Motor neuron (in vitro differentiated cells): ENCODE data around the gene PSMD3. TPM values are rescaled to one million over a fixed set of nuclear protein-coding genes. Genes with fewer than 3 reads are reported as not detected.

Source experiments
- ATAC-seq, 8 experiments: fragments of 200-7000 bp; cut with Tn5 transposase; replicated peaks in 6 of 8; 2 replicates each; pipeline ENCODE4 v1.8.0; 2021; ENCODE audit warnings: mild to moderate bottlenecking in 8 of 8, moderate library complexity in 8 of 8
- H3K27ac ChIP-seq, 2 donors: fragments of 250-450 bp; sonication (Bioruptor Pico); 2 replicates each; pipeline ENCODE4 v1.9.0; 2021; ENCODE audit warnings: antibody characterized with exemption in 2 of 2, mild to moderate bottlenecking in 2 of 2, moderate library complexity in 1 of 2
- H3K4me1 ChIP-seq, 2 donors: fragments of 250-450 bp; sonication (Bioruptor Pico); replicated peaks in 1 of 2; 2 replicates each; pipeline ENCODE4 v1.6.1; 2021; ENCODE audit warnings: antibody characterized with exemption in 2 of 2, mild to moderate bottlenecking in 2 of 2, moderate library complexity in 1 of 2
- H3K4me3 ChIP-seq, 5 donors: fragments of 250-450 bp; sonication (Bioruptor Pico); 2 replicates each; pipeline ENCODE4 v1.9.0; 2021; ENCODE audit warnings: antibody characterized with exemption in 5 of 5, mild to moderate bottlenecking in 5 of 5, moderate library complexity in 4 of 5
- WGBS, 10 experiments: fragments of 450-650 bp; shearing (Covaris generic); methylation state at CpG; one replicate each; pipeline ENCODE4 v1.0.0; 2022; 5-methylcytosine and 5-hydroxymethylcytosine counted together
- in situ Hi-C, 9 experiments: fragments of 400-800 bp; cut with MboI; loops; one replicate each; pipeline ENCODE4 v1.15.0; 2021; ENCODE audit warnings: low sequenced_read_pairs in 9 of 9, low pct_unique_long_range_greater_than_20kb in 2 of 9; ENCODE audit not compliant: unreplicated experiment in 9 of 9
- total RNA-seq, 8 experiments: library from RNA; unstranded; fragments of 300-600 nt; gene quantifications; 2 replicates each; pipeline versions ENCODE4 v1.2.3 to v1.2.4, GENCODE V29; 2022

The PSMD3 gene
- total RNA-seq, 8 experiments from 2014 or later = 71.7 to 130 (median 104) TPM

- no peak overlapping the region for H3K27ac ChIP-seq
- 80 to 100% (median 97%) methylated on average over 1 to 3 of the region's 9 CpGs; no CpG with 5 or more reads in 4 of the 10 experiments for WGBS, 10 experiments
- no peak overlapping the region for H3K4me3 ChIP-seq
- ATAC-seq = no peak
- H3K4me1 ChIP-seq = peaks cover 2 to 8% of the 10 kb centered on the region in 2 donors
- in situ Hi-C loops = loop anchor here in 3 of 9 experiments (25.0 kb wide), 1 partner anchor 265 kb away; the partner anchor contains the start of gene CDC6 (in 3 of the 3)
Measured at GRCh38 chr17:40022497-40022896, 41.9 kb downstream of the PSMD3 start.

GRCh38 chr17:40022961-40023541, 42.4 kb downstream of the PSMD3 start:
- in situ Hi-C loops = loop anchor here in 3 of 9 experiments (25.0 kb wide), 1 partner anchor 264 kb away; the partner anchor contains the start of gene CDC6 (in 3 of the 3)
- WGBS, 10 experiments = 92 to 100% (median 100%) methylated on average over 1 to 5 of the region's 19 CpGs; no CpG with 5 or more reads in 7 of the 10 experiments

GRCh38 chr17:40023590-40024292, 43.1 kb downstream of the PSMD3 start:
- Histone ChIP-seq H3K27ac (no peak overlapping the region), H3K4me1 (no peaks in the 10 kb centered on the region), H3K4me3 (no peak overlapping the region)
- WGBS, 10 experiments = 78 to 88% (median 82%) methylated on average over 3 to 7 of the region's 10 CpGs; no CpG with 5 or more reads in 7 of the 10 experiments
- peak in 2 of 8 experiments; percentile 9 to 75 for ATAC-seq
- in situ Hi-C loops = loop anchor here in 3 of 9 experiments (25.0 kb wide), 1 partner anchor 264 kb away; the partner anchor contains the start of gene CDC6 (in 3 of the 3)

More at GRCh38 chr17:40022961-40023541, 42.4 kb downstream of the PSMD3 start:
- Histone ChIP-seq H3K4me1 (peaks cover 2 to 6% of the 10 kb centered on the region in 2 donors), H3K4me3 (no peak overlapping the region), H3K27ac (no peak overlapping the region)
- no peak for ATAC-seq

GRCh38 chr17:40024901-40025300, 44.3 kb downstream of the PSMD3 start:
- in situ Hi-C loops = loop anchor here in 3 of 9 experiments (25.0 kb wide), 1 partner anchor 262 kb away; the partner anchor contains the start of gene CDC6 (in 3 of the 3)
- Histone ChIP-seq H3K4me1 (no peaks in the 10 kb centered on the region), H3K27ac (no peak overlapping the region), H3K4me3 (no peak overlapping the region)
- WGBS, 10 experiments = 64 to 94% (median 90%) methylated on average over 1 to 6 of the region's 8 CpGs; no CpG with 5 or more reads in 2 of the 10 experiments
- no peak for ATAC-seq

- no peaks in the 10 kb centered on the region for H3K4me1 ChIP-seq
- in situ Hi-C loops = no loop called here
- no peak for ATAC-seq
- H3K4me3 ChIP-seq = no peak overlapping the region
- WGBS, 10 experiments = 100% methylated on average over 1 to 2 of the region's 2 CpGs; no CpG with 5 or more reads in 5 of the 10 experiments
- no peak overlapping the region for H3K27ac ChIP-seq
Measured at GRCh38 chr17:40025559-40025958, 45.0 kb downstream of the PSMD3 start.

- Histone ChIP-seq H3K4me1 (no peaks in the 10 kb centered on the region), H3K4me3 (no peak overlapping the region), H3K27ac (no peak overlapping the region)
- 60 to 100% (median 88%) methylated on average over 1 to 14 of the region's 22 CpGs; no CpG with 5 or more reads in 2 of the 10 experiments for WGBS, 10 experiments
- in situ Hi-C loops = no loop called here
- no peak for ATAC-seq
Measured at GRCh38 chr17:40025991-40026815, 45.6 kb downstream of the PSMD3 start.

GRCh38 chr17:40026816-40027613, 46.4 kb downstream of the PSMD3 start:
- 7 to 100% (median 20%) methylated on average over 1 to 9 of the region's 33 CpGs; no CpG with 5 or more reads in 2 of the 10 experiments for WGBS, 10 experiments
- Histone ChIP-seq H3K4me1 (no peaks in the 10 kb centered on the region), H3K27ac (no peak overlapping the region), H3K4me3 (no peak overlapping the region)
- in situ Hi-C loops = no loop called here
- ATAC-seq = peak; percentile 88 to 98 (median 94)

- Histone ChIP-seq H3K27ac (no peak overlapping the region), H3K4me1 (no peaks in the 10 kb centered on the region), H3K4me3 (no peak overlapping the region)
- ATAC-seq = peak in 4 of 8 experiments; percentile 15 to 33 (median 21)
- WGBS, 10 experiments = 80 to 100% (median 100%) methylated on average over 1 to 2 of the region's 5 CpGs; no CpG with 5 or more reads in 3 of the 10 experiments
- in situ Hi-C loops = no loop called here
Measured at GRCh38 chr17:40027614-40028012, 47.0 kb downstream of the PSMD3 start.

- in situ Hi-C loops = no loop called here
- no peak for ATAC-seq
- Histone ChIP-seq H3K4me3 (no peak overlapping the region), H3K4me1 (no peaks in the 10 kb centered on the region), H3K27ac (no peak overlapping the region)
- WGBS, 10 experiments = 60 to 100% (median 95%) methylated on average over 1 to 12 of the region's 13 CpGs; no CpG with 5 or more reads in 3 of the 10 experiments
Measured at GRCh38 chr17:40028595-40028994, 48.0 kb downstream of the PSMD3 start.

GRCh38 chr17:40031706-40032105, 51.1 kb downstream of the PSMD3 start:
- ATAC-seq = no peak
- Histone ChIP-seq H3K27ac (no peak overlapping the region), H3K4me1 (no peaks in the 10 kb centered on the region), H3K4me3 (no peak overlapping the region)
- 90 to 100% (median 97%) methylated on average over 1 to 3 of the region's 11 CpGs; no CpG with 5 or more reads in 6 of the 10 experiments for WGBS, 10 experiments
- in situ Hi-C loops = no loop called here

- WGBS, 10 experiments = 69 to 100% (median 94%) methylated on average over 1 to 9 of the region's 23 CpGs; no CpG with 5 or more reads in 4 of the 10 experiments
- in situ Hi-C loops = no loop called here
Measured at GRCh38 chr17:40032322-40033320, 52.0 kb downstream of the PSMD3 start.

More at GRCh38 chr17:40032322-40033320, 52.0 kb downstream of the PSMD3 start:
- no peak overlapping the region for H3K4me3 ChIP-seq
- ATAC-seq = no peak
- no peaks in the 10 kb centered on the region for H3K4me1 ChIP-seq
- no peak overlapping the region for H3K27ac ChIP-seq
